HG03575 (cell line): ENCODE measurements around the gene RFPL3.

Source experiments
- ATAC-seq: cut with Tn5 transposase; IDR thresholded peaks from one replicate; pipeline ENCODE4 v1.9.1; 2021; ENCODE audit not compliant: unreplicated experiment, insufficient number of reproducible peaks, low FRiP score; ENCODE audit errors: extremely low read depth

RFPL3 gene

DNA sequence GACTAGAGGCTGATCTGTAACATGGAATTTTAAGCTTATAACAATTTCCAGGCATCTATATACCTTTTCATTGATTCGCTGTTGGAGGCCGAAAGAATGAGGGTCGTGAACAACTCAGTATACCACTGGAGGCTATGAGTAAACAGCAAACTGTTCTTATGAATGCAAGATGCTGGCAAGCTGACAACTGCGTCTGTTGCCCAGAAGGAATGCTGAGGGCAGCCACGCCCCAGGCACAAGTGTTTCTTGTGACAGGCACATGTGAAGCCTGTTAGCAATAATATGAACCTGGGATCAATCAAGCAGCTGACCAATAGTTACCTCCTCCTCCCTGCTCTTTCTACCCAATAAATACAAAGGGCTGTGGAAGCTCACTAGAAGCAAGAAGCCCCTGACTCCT, 39.1 kb downstream of the RFPL3 start:
- ATAC-seq: no peak

DNA sequence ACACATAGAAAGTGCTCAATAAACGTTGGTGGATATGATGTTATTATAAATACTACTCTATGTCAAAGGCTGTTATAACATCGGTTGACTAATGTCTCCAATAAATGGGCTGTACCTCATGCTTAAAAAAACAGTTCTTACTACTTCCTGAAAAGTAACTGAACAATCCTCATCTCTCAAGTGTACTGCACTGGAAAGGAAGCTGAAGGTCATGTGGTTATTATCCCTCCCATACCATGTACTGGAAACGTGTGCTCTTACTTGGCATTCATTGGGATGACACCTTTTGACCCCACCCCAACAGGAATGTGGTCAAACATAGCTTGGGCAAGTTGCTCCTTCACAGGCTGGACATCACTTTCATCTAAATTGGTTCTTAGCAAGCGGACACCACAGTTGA, 43.8 kb downstream of the RFPL3 start:
- no peak for ATAC-seq

DNA sequence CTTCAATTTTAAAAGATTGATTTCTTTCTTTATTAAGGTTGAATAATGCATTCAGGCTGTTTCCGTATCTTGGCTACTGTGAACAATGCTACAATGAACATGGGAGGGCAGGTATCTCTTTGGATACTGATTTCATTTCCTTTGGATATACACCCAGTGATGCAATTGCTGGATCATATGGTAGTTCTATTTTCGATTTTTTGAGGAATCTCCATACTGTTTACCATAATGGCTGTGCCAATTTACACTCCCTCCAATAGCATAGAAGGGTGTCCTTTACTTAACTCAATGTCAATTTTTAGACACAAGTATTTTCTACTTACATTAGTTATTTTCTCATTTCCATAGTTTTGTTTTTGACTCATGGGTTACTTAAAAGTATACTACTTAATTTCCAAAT, 46.4 kb downstream of the RFPL3 start:
- no peak for ATAC-seq

DNA sequence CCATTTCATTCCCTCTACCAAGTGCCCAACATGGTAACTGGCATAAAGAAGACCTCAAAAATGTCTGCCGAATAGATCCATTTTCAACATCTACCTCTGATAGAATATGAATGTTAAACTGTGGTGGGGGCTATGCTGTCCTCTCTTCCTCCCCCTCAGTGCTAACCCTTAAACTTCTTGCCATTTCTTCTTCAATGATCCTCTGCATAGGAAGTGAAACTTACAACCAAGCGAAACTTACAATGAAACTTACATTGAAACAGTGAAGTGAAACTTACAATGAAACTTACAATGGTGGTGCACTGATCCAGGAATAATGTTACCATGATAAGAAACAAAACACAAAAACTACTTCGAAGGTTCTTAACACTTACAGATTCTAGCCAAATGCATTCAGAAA, 49.6 kb downstream of the RFPL3 start:
- no peak for ATAC-seq

DNA sequence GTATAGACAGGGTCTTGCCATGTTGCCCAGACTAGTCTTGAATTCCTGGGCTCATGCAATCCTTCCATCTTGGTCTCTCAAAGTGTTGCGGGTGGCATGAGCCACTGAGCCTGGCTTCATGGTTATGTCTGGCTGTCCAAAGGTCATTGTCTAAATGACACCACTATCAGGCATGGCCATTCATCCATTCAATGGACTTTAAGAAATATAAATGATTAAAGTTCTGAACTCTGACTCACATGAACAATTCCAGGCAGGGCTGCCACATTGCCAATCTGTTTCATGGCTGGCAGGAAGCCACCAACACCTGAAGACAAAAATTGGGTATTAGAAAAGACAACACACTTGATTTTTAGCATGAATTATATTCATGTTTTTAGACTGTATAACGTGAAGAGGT, 50.3 kb downstream of the RFPL3 start:
- no peak for ATAC-seq

DNA sequence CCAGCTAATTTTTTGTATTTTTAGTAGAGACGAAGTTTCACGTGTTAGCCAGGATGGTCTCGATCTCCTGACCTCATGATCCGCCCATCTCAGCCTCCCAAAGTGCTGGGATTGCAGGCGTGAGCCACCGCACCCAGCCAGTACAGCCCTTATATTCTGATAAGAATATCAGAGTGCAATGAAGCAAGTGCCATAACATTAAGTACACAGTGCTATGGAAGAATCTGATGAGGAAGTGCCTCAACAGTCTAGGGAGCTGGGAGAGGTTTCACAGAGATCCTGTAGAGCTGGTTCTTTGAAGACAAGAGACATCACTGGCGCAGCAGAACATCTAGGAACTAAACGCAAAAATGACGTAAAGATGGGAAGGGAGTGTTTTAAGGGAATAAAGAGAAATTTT, 52.3 kb downstream of the RFPL3 start:
- ATAC-seq: no peak

DNA sequence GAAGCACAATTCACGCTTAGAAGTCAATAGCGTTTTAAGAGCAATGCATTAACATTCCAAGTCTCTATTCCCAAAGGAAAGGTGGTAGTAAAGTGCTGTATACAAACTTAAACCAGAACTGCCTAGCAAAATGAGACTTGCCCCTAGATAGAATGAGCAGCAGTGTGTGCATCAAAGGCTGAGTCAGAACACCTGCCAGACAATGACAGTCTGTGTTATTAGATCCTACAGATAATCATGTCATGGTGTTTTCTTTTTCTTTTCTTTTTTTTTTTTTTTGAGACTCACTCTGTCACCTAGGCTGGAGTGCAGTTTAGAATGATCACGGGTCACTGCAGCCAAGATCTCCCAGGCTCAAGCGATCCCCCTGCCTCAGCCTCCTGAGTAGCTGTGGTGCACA, 52.8 kb downstream of the RFPL3 start:
- ATAC-seq: no peak
